Activated CD4-positive, alpha-beta T cell treated with anti-CD3 and anti-CD28 coated beads, Interleukin-2, Interleukin-6, amounts not matched to agents 100 ng/mL and 50 ng/mL, durations not matched to agents 16 hours and 8 hours (primary cell): Measurements from ENCODE around the gene DDX28.

Experiments used
- DNase-seq: peaks from one replicate; pipeline ENCODE4 v3.0.0-alpha.2; 2020

The DDX28 gene, protein sequence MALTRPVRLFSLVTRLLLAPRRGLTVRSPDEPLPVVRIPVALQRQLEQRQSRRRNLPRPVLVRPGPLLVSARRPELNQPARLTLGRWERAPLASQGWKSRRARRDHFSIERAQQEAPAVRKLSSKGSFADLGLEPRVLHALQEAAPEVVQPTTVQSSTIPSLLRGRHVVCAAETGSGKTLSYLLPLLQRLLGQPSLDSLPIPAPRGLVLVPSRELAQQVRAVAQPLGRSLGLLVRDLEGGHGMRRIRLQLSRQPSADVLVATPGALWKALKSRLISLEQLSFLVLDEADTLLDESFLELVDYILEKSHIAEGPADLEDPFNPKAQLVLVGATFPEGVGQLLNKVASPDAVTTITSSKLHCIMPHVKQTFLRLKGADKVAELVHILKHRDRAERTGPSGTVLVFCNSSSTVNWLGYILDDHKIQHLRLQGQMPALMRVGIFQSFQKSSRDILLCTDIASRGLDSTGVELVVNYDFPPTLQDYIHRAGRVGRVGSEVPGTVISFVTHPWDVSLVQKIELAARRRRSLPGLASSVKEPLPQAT

DNA sequence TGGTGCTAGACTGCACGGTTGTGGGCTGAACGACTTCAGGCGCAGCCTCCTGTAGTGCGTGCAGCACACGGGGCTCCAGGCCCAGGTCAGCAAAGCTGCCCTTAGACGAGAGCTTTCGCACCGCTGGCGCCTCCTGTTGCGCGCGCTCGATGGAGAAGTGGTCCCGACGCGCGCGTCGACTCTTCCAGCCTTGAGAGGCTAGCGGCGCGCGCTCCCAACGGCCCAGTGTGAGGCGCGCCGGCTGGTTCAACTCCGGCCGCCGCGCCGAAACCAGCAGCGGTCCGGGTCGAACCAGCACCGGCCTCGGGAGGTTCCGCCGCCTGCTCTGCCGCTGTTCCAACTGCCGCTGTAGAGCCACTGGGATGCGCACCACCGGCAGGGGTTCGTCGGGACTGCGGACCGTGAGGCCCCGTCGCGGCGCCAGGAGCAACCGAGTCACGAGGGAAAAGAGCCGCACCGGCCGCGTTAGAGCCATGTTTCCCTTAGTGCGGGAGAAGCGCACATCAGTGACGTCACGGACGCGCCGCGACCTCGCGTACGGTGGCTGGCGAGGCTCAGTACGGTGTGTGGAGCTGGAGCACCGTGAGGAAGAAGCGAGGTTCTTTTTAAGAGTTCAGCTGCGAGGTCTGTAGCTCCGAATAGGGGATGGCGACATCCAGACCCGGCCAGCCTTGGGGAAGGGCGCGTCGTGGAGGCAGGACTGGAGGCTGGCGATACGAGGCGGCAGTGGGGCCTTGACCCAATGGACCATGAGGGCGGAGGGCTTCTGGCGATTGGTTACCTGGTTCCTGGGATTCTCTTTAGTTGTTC lies at the start of gene DDX28, which contains the start of gene DUS2:
TSS of gene DDX28 (minus strand) at position 505 of the 810 bp plus-strand sequence. CDS start at position 475, 30 bp downstream.
TSS of gene DUS2 (plus strand) at position 557 of the 810 bp plus-strand sequence. CDS start 14,740 bp downstream, outside the sequence.
- peak; percentile 95 for DNase-seq

DNA sequence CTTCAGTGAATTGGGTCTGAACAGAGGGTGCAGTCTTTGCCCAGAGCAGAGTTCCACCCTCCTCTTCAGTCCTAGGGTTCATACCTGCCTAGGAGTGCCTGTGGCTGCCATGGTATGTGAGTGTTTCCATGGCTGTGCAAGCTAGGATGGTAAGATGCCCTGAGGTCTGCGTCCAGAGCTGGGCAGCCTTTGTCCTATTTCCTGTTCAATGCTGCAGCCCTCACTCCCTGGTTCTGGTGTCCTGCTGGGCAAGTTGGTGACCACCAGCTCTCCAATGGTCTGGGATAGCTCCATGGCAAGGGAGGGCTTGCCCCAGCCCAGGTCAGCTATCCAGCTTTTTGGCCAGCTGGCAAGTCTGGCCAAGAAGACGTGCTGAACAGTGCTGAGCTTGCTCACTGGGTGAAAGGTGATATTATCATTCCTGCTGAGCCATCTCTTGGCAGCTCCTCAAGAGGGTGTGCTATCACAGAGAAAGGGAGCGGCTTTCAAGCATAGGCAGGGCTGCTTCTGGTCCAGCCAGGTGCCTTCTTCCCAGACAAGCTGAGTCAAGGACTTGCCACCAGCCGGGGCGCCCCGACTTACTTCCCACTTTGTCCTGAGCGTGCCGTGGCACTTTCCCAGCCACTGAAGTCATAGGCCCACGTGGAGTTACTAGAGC lies 49.1 kb upstream of the DDX28 start:
- no peak for DNase-seq

- no peak for DNase-seq
Measured at GRCh38 chr16:68071518-68071901, 48.5 kb upstream of the DDX28 start.

DNA sequence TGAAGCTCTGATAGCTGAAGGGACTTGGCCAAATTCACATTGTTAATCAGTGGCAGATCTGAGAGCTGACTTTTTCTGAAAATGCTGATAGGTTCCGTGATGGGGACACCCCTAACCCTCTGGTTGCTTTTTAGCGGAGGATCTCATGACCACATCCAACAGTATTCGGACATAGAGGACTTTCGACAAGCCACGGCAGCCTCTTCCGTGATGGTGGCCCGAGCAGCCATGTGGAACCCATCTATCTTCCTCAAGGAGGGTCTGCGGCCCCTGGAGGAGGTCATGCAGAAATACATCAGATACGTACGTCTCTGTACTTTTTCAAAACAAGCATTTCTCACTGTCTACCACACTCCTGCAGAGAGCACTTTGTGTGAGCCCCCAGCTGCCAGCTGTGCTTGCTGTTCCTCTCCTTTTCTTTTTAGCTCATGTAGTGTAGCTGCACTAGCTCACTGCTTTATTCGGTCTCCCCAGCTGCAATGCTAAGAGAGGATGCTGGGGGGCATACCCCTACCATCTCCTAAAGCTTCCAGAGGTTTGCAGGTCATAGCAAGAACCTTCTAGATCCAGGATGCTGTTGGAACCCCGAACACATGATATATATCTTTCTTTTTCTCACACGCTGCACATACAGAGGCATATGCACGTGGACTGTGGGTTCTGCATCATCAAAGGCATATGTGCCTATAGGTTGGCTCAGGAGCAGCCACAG lies 47.9 kb upstream of the DDX28 start:
- DNase-seq, result peak; percentile 50

GRCh38 chr16:68070249-68070730 lies 47.3 kb upstream of the DDX28 start:
- no peak for DNase-seq

GRCh38 chr16:68069511-68070248 lies 46.6 kb upstream of the DDX28 start:
- DNase-seq, result peak; percentile 57

GRCh38 chr16:68068926-68069325 lies 45.9 kb upstream of the DDX28 start:
- no peak for DNase-seq

- DNase-seq, result no peak
Measured at GRCh38 chr16:68066763-68067162, 43.7 kb upstream of the DDX28 start.

GRCh38 chr16:68065716-68066305 lies 42.8 kb upstream of the DDX28 start:
- no peak for DNase-seq

DNA sequence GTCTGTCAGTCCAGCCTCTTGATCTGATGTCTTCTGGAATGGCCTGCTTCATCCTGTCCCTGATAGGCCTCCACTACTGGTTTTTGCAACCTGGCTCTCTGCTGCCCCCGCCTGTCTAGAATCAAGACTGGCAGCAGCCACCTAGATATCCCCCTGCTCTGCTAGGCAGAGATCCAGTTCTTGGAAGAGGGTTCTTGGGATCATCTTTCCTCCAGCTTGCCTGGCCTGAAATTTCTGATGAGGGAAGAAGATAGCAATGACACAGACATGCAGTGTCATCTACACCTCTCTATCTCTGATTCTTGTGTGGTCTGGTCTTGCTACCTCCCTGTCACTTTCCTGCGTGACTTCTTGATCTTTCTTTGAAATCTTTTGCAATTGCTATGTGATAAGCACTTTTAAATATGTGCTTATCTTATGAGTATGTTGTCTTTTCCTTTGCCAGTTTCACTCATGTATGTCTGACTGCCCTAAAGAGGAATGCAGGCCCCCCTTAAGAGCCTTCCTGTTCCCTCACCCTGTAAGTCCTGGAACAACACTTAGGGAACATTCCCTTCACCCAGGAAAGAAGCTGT lies 41.8 kb upstream of the DDX28 start:
- peak; percentile 84 for DNase-seq

- peak; percentile 69 for DNase-seq
Measured at GRCh38 chr16:68062910-68063393, 39.9 kb upstream of the DDX28 start.

DNA sequence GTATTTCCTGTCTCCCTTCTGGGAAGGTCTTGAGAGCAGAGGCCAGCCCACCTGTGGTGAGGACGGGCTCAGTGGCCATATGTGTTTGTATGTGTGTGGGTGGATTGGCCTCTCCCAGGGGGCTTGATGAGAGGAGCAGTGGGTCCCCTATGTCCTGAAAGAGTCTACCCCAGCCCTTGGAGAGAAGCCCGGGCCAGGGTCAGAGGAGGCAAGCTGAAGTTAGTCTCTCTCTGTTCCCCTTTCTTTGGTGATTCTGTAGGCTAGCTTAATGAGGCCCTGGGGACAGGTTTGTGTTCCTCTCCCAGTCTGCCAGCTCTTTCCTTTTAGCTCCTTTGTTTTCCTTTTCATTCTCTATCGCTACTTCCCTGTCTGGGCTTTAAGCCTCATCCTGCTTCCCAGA lies 38.4 kb upstream of the DDX28 start:
- no peak for DNase-seq

DNA sequence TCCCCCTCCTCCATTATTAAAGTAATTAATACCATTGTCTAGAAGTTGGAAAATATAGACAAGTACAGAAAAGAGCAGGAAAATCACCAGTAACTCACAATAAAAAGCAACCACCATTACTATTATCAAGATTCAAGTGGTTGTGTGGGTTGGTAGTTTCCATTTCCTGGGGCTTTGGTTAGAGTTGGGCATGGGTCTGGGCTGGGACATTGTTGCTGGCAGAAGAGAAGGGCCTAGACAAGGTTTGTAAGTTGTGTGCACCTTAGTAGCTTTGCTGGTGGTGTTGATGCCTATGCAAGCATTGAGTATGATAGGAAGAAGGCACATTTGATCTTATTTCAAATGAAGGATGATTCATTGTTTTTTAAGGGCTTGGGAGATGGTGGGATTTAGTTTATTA lies 36.8 kb upstream of the DDX28 start:
- no peak for DNase-seq

DNA sequence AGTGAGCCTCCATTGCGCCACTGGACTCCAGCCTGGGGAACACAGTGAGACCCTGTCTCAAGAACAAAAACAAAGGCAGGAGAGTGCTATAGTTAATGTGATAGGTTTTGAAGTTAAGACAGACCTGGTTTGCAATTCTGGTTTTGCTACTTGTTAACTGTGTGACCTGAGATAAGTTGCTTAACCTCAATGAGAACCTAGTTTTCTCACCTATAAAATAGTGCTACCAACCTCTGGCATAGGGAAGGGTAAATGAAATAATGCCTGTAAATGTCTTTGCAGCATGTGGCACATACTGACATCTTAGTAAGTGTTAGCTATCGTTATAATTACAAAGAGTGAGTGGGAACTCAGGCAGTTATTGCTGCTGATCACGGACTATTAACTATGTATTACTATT lies 32.4 kb upstream of the DDX28 start:
- DNase-seq, result no peak

DNA sequence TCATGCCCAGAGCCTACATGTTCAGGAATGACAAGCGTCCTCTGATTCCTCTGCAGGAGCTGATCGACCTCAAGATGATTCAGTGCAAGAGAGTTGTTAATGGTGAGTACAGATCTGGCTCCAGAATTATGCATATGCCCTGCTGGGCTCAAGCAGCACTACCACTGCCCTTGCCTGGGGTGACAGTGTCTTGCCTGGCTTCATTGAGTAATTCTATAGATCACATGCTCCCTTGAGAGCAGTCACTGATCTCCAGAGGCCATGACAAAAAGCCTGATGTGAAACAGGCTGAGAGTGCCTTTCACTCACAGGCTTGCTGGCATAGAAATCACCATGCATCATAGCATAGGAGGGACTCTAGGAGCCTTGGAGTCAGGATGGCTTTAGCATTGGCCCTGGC lies 26.4 kb upstream of the DDX28 start:
- DNase-seq, result no peak

GRCh38 chr16:68047987-68048386 lies 25.0 kb upstream of the DDX28 start:
- no peak for DNase-seq

DNA sequence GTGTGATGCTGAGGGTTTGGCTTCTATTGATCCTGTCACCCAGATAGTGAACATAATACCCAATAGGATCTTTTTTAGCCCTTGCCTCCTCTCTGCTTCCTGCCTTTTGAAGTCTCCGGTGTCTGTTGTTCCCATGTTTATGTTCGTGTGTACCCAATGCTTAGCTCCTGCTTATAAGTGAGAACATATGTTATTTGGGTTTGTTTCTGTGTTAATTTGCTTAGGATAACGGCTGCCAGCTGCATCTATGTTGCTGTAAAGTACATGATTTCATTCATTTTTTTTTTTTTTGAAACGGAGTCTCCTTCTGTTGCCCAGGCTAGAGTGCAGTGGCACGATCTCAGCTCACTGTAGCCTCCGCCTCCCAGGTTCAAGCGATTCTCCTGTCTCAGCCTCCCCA lies 23.1 kb upstream of the DDX28 start:
- DNase-seq, result no peak

- DNase-seq, result no peak
Measured at GRCh38 chr16:68041783-68042182, 18.8 kb upstream of the DDX28 start.

GRCh38 chr16:68040506-68041288 lies 17.7 kb upstream of the DDX28 start:
- DNase-seq, result peak; percentile 91
